Suprapubic skin (tissue), 4 donors: ENCODE results near the gene VWA3B.

ENCODE experiments used
- EP300 ChIP-seq: sonication (generic); formaldehyde crosslinking; IDR thresholded peaks from one replicate; pipeline ENCODE4 v1.6.1; 2017; ENCODE audit warnings: antibody characterized with exemption
- POLR2A ChIP-seq, 2 donors: fragments of 450-650 bp; IDR thresholded peaks; one replicate each; pipeline ENCODE4 v1.6.1; 2017; ENCODE audit warnings: antibody characterized with exemption in 2 of 2, mild to moderate bottlenecking in 2 of 2, moderate library complexity in 2 of 2
- POLR2AphosphoS5 ChIP-seq, 3 donors: sonication (generic); formaldehyde crosslinking; IDR thresholded peaks; one replicate each; pipeline ENCODE4 v1.6.1; 2017; ENCODE audit warnings: antibody characterized with exemption in 3 of 3
- TF ChIP-seq, protein P1 (sequence below), 2 donors: fragments of 200-600 bp in 1 of 2; fragments of 450-650 bp in 1 of 2; sonication (generic) in 1 of 2; IDR thresholded peaks; one replicate each; pipeline ENCODE4 v1.5.1; 2016 to 2019; ENCODE audit warnings: antibody characterized with exemption in 2 of 2, mild to moderate bottlenecking in 1 of 2, moderate library complexity in 1 of 2

DNA sequence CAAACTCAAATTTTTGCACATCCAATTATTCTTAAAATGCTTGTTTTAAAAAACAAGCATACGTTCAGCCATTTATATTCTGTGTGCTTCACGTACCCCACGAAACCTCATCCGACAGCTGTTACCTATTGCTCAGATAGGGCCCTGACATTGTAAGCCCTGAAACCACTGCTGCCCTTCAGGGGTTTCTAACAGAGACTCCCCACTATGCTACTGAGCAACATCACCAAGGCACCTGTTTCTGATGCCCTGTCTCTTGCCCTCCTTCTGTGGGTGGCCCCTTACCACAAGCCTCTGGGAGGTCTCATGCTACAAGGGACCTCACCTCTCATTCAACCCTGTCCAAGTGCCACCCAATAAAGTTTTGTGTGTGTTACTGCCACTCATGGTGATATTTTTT lies 240.8 kb downstream of the VWA3B start:
- TF ChIP-seq, protein P1, sequence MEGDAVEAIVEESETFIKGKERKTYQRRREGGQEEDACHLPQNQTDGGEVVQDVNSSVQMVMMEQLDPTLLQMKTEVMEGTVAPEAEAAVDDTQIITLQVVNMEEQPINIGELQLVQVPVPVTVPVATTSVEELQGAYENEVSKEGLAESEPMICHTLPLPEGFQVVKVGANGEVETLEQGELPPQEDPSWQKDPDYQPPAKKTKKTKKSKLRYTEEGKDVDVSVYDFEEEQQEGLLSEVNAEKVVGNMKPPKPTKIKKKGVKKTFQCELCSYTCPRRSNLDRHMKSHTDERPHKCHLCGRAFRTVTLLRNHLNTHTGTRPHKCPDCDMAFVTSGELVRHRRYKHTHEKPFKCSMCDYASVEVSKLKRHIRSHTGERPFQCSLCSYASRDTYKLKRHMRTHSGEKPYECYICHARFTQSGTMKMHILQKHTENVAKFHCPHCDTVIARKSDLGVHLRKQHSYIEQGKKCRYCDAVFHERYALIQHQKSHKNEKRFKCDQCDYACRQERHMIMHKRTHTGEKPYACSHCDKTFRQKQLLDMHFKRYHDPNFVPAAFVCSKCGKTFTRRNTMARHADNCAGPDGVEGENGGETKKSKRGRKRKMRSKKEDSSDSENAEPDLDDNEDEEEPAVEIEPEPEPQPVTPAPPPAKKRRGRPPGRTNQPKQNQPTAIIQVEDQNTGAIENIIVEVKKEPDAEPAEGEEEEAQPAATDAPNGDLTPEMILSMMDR (IDR thresholded peaks at IDR 0.05): no peak
- TF ChIP-seq POLR2A (IDR thresholded peaks at IDR 0.05): no peak
- TF ChIP-seq EP300: no peak
- TF ChIP-seq POLR2AphosphoS5 (IDR thresholded peaks at IDR 0.05): no peak
